GM18499 (cell line): Measurements from ENCODE around the gene VIPR2.
"Not testable (repeated sequence)": the region's sequence is repeated elsewhere in the genome, so short reads cannot be mapped to it uniquely, and the experiment has no call there.

Experiments used
- ATAC-seq: cut with Tn5 transposase; IDR thresholded peaks from one replicate; pipeline ENCODE4 v1.9.1; 2021; ENCODE audit warnings: moderate number of reproducible peaks; ENCODE audit not compliant: insufficient read depth, unreplicated experiment

Gene VIPR2

GRCh38 chr7:159095979-159096411 is 48.7 kb downstream of the VIPR2 start:
- ATAC-seq: no peak

DNA sequence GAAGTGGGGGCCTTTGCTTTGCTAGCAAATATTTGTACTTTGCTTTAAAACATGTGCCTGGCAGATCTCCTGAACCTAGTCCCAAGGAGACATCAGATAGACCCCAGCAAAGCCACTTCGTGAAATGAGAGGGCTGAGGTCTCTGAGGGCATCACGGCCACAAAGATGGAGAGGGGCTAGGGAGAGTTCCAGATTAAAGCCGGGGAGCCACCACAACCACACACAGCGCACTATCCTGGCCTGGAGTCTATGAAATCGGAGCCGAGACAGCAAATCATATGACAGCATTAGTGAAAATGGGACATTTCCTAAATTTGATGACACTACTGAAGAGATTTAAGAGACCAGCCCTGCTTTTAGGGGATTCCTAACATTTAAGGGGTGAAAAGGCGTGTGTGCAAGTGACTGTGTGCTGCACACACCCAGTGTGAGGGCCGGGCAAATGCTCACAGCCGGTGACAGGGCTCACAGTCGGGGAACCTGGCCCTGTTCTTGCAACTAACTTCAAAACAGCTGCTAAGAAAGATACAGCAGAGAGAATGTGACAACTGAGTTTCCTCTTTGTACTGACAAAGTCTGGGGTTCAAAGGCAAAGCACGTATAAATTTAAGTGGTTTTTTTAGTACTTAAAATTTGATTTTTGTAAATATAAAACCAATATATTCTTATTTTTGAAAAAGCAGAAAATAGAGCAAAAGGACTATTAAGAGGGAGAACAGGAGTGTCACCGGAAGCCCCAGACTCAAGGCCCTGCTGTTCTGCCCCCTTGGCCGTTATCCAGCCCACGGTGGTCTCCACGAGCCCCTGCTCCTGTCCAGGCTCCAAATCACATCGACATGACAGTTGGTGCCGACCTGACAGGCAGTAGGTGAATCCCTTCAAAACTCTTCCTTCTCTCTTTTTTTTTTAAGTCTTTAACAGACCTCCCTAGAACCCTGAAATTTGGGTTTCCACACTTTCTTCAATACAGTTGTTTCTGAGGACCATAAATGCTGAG is 49.5 kb downstream of the VIPR2 start:
- ATAC-seq: no peak

- ATAC-seq: no peak
These were observed 50.5 kb downstream of the VIPR2 start for GRCh38 chr7:159094023-159094740.

DNA sequence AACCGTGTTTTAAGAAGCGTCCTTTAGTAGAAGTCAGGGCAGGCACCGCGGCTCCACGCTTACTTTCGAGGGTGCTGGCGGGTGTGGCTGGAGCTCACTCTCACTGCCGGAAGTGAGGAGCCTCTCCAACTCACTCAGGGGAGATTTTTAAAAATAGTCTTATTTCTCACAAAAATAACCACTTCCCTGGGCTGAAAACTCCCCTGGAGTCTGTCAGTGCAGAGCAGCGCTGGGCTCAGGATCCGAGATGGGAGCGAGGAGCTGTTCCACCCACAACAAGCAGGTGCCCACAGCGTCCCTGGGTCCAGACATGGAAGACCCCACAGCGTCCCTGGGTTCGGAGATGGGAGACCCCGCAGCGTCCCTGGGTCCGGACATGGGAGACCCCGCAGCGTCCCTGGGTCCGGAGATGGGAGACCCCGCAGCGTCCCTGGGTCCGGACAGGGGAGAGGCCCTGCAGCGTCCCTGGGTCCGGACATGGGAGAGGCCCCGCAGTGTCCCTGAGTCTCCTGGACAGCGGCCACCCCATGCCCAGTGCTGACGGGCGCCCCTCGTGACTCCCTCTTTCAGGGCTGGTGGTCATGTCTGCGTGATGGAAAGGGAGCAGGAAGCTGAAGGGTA is 51.2 kb downstream of the VIPR2 start:
- no peak for ATAC-seq

GRCh38 chr7:159092701-159093121 is 52.0 kb downstream of the VIPR2 start:
- no peak for ATAC-seq

DNA sequence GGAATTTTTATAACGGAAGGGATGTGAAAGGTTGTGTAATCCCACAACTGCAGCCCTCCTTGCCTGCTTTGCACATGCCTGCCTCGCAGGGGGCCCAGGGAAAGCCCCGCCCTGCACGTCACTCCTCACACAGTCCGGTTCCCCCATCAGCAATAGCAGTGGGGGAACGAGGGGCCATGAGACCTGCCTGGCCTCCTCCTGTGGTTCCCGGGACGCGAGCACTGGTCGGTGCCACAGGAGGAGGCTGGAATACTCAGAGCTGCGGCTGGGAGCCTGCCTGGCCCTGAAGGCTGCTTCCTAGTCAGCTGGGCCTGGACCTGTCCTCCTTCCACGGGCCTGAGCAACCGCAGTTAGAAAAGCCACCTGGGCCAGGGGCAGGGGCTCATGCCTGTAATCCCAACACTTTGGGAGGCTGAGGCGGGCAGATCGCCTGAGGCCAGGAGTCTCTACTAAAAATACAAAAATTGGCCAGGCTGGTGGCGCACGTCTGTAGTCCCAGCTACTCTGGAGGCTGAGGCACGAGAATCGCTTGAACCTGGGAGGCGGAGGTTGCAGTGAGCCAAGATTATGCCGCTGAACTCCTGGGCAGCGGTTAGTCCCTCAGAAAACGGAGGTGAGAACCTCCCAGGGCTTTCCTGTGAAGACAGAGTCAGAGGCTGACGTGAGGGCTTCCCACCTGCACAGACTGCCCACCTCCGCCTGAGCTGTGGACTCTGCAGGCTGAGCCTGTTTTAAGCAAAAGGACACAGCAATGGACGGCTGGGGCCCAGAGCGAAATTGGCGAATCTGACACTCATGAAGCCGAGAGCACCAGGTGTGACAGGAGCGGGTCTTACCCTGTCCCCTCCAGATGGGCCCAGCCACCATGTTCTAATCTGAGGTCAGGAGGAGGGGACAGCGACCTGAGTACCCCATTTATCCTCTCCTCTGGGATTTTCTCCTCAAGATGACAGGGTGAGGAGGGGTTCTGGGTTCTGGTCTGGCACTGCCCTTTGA is 52.9 kb downstream of the VIPR2 start:
- ATAC-seq: no peak

DNA sequence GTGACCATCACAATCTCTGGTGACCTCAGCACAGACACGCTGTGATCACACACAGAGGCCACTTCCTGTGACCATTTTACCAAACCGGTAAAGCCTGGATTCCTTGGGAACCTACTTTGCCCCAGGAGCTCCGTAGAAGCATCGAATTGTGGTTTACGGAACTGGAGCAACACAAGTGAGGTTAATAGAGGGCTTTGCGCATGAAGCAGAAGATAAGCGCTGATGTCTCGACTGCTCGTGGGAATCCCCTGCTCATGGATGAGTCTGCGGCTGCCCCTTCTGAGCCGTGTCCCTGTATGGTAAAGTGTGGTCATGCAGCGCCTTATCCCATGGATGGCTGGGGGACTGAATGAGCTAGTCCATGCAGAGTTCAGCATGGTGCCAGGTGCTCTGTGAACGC is 53.6 kb downstream of the VIPR2 start:
- ATAC-seq: no peak

- ATAC-seq: no peak
These were observed 56.4 kb downstream of the VIPR2 start for GRCh38 chr7:159088016-159088865.

DNA sequence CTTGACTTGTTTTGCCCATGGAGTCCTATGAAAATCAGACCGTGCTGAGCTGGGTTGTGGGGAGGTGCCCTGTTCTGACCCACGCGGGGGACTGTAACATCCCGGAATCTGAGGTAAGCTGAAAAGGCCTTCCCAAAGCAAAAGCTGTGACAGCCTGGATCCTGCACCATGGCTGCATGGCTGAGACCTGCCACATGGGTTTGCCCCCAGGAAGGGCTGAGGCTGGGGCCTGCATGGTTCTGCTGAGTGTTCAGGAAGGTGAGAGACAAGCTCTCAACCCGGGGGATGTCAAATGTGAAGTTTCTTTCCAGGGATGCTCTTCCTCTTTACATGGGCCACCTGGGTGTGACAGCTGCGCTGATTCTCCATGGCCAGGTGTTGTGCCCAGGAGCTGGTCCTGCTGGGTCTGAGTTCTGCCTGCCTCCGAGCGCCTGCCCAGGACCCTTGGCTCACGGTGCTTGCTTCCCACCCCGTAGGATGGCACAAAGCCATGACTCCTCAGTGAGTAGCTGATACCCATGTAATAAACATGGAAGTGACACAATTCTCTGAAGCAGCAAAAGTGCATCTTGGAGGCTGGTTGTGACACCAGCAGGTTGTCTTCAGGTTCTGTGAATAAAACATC is 58.3 kb downstream of the VIPR2 start:
- ATAC-seq: no peak

- no peak for ATAC-seq
These were observed 60.4 kb downstream of the VIPR2 start for GRCh38 chr7:159084069-159084801.

GRCh38 chr7:159083698-159084068 is 61.0 kb downstream of the VIPR2 start:
- no peak for ATAC-seq

GRCh38 chr7:159083001-159083697 is 61.5 kb downstream of the VIPR2 start:
- no peak for ATAC-seq

- not testable (repeated sequence) for ATAC-seq
These were observed 62.6 kb downstream of the VIPR2 start for GRCh38 chr7:159082075-159082474.

GRCh38 chr7:159078911-159079270 is 65.8 kb downstream of the VIPR2 start:
- ATAC-seq: no peak

DNA sequence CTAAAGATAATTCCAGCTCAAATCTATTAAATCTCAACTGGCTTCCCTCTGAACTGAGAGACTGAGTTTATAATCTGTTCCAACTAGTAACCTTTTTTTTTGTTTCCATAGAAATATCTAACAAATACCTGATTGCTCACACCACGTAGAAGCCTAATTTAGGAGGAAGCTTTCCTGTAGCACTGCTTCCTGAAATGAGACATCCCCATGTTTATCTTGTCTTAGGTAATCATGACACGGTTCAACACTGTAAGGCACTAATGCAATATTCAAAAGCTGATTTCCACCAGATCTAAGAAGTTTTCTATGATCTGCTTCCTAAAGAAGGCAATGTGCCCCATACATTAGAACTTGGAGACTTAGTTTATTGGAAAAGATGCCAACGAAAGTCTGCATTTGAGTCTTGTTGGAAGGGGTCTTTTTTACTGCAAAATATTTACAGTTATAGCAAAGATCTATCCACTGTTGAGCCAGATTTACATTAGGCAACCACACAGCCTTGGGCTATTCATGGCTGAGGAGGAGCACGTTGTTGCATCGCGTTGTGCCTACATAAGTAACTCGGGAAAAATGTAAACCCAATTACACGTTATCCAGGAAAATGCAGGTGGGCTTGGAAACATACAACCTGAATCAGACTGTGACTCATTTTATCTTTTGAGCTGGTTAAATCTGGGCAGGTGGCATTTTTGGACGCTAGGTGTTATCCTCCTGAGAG is 66.3 kb downstream of the VIPR2 start:
- no peak for ATAC-seq

- ATAC-seq: no peak
These were observed 68.3 kb downstream of the VIPR2 start for GRCh38 chr7:159076333-159076732.
